T-cell (primary cell): ENCODE results near the gene PRKN. TPM values are rescaled to one million over a fixed set of nuclear protein-coding genes. Genes with fewer than 3 reads are reported as not detected.

Experiments used
- ATAC-seq, 4 experiments: fragments of 200-7000 bp in 3 of 4; fragments of 150-1000 bp in 1 of 4; cut with Tn5 transposase; replicated peaks in 1 of 4; 1 replicate in 3 of 4; 2 replicates in 1 of 4; pipeline ENCODE4 v1.10.0; 2021; ENCODE audit warnings: moderate library complexity in 3 of 4, mild to moderate bottlenecking in 2 of 4, moderate number of reproducible peaks in 1 of 4
- CTCF ChIA-PET, 2 donors: fragments of 300-600 bp; sonication (Branson Sonifier 250); formaldehyde crosslinking; loops; one replicate each; lab custom pipeline; 2022; ENCODE audit warnings: antibody characterized with exemption in 2 of 2; lab: Charles Lee
- POLR2A ChIA-PET, 2 donors: fragments of 300-600 bp; sonication (Branson Sonifier 250); formaldehyde crosslinking; loops; one replicate each; lab custom pipeline; 2022; ENCODE audit warnings: antibody characterized with exemption in 2 of 2; lab: Charles Lee
- DNase-seq, 35 experiments: peaks; one replicate each; pipeline versions ENCODE4 v3.0.0 to v3.0.0-alpha.2; 2013 to 2023
- H3K27ac ChIP-seq: one replicate; pipeline ENCODE4 v1.5.1; 2013; ENCODE audit warnings: low read length
- H3K27me3 ChIP-seq, 2 experiments: replicated peaks in 1 of 2; 1 replicate in 1 of 2; 2 replicates in 1 of 2; pipeline versions ENCODE4 v1.6.1 to v1.7.0; 2013; ENCODE audit warnings: low read length in 1 of 2, mixed read lengths in 1 of 2; ENCODE audit not compliant: control insufficient read depth in 2 of 2, insufficient read depth in 2 of 2; ENCODE audit errors: extremely low read depth in 1 of 2
- H3K36me3 ChIP-seq, 2 donors: 1 replicate in 1 of 2; 2 replicates in 1 of 2; pipeline versions ENCODE4 v1.6.1 to v1.7.0; 2013; ENCODE audit warnings: low read length in 1 of 2; ENCODE audit not compliant: control insufficient read depth in 2 of 2, insufficient read depth in 1 of 2; ENCODE audit errors: extremely low read depth in 1 of 2
- H3K4me1 ChIP-seq, 2 experiments: 1 replicate in 1 of 2; 2 replicates in 1 of 2; pipeline versions ENCODE4 v1.6.1 to v1.7.0; 2013; ENCODE audit warnings: low read length in 2 of 2, mixed read lengths in 1 of 2; ENCODE audit not compliant: insufficient read depth in 2 of 2, control insufficient read depth in 1 of 2; ENCODE audit errors: extremely low read depth in 1 of 2
- H3K4me3 ChIP-seq, 2 donors: 1 replicate in 1 of 2; 2 replicates in 1 of 2; pipeline versions ENCODE4 v1.5.1 to v1.7.0; 2013; ENCODE audit warnings: mild to moderate bottlenecking in 2 of 2, low read length in 1 of 2, moderate library complexity in 1 of 2; ENCODE audit not compliant: control insufficient read depth in 1 of 2; ENCODE audit errors: extremely low read depth in 1 of 2
- H3K9me3 ChIP-seq: 2 replicates; pipeline ENCODE4 v1.7.0; 2013
- H3K27ac Mint-ChIP-seq, 2 donors: one replicate each; pipeline ENCODE4 v1.8.0; 2020 to 2021; ENCODE audit warnings: mild to moderate bottlenecking in 2 of 2, mixed read lengths in 2 of 2
- H3K27me3 Mint-ChIP-seq, 2 donors: one replicate each; pipeline ENCODE4 v1.8.0; 2021 to 2022; ENCODE audit warnings: mixed read lengths in 2 of 2
- H3K36me3 Mint-ChIP-seq: one replicate; pipeline ENCODE4 v1.8.0; 2021; ENCODE audit warnings: mixed read lengths
- H3K4me1 Mint-ChIP-seq, 3 donors: one replicate each; pipeline ENCODE4 v1.8.0; 2020 to 2022; ENCODE audit warnings: mixed read lengths in 3 of 3, mild to moderate bottlenecking in 1 of 3
- H3K4me3 Mint-ChIP-seq, 3 donors: one replicate each; pipeline ENCODE4 v1.8.0; 2020 to 2022; ENCODE audit warnings: mild to moderate bottlenecking in 3 of 3, mixed read lengths in 3 of 3, moderate library complexity in 3 of 3
- H3K9me3 Mint-ChIP-seq, 3 donors: one replicate each; pipeline ENCODE4 v1.8.0; 2020 to 2022; ENCODE audit warnings: mixed read lengths in 3 of 3
- WGBS: methylation state at CpG from one replicate; pipeline ENCODE4 v1.1.5; 2013; ENCODE audit warnings: missing lambda C conversion rate; ENCODE audit not compliant: insufficient coverage; 5-methylcytosine and 5-hydroxymethylcytosine counted together
- total RNA-seq, 35 experiments: library from RNA in 6 of 35; stranded (reverse) in 6 of 35; fragments of 120-200 nt in 1 of 35; gene quantifications; one replicate each; pipeline versions ENCODE4 v1.2.1 to v1.2.4 and lab custom pipeline; 2013 to 2026

Gene PRKN
- total RNA-seq, 5 donors from 2014 or later (not counting 1 experiment from before 2014, with no cell fraction given), result 3.4 to 7.7 (median 6.1) TPM

DNA sequence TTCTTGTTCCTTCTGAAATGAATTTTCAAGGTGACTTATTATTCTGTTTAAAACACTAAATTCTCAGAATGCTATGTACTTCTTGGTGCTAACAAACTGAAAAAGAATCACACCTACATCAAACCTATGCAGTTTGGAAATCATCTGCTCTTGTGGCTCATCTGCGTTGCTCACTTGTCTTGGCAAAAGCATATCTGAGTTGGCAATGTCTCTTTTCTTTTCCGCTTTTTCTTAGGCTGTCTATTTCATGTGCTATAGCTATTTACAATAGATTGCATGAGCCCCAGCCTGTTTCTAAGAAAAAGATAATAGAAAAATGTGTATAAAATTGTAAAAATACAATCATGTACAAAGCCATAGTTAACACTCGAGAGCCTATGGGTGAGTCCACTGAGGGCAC is 1104.8 kb downstream of the PRKN start:
- CTCF ChIA-PET, result interaction anchor here in 1 of 2 donors (0.6 kb wide), 1 partner anchor 1929 kb away, joined by 4 read pairs; no protein-coding TSS in a partner anchor
- no peak for DNase-seq
- Mint-ChIP-seq H3K27me3 (no peaks in the 10 kb centered on the region), H3K9me3 (peaks cover 0 to 2% (median 0%) of the 10 kb centered on the region in 3 donors), H3K4me3 (no peak overlapping the region), H3K36me3 (no peaks in the 10 kb centered on the region), H3K27ac (no peak overlapping the region), H3K4me1 (no peaks in the 10 kb centered on the region)
- Histone ChIP-seq H3K36me3 (no peaks in the 10 kb centered on the region), H3K27ac (no peak overlapping the region), H3K9me3 (no peaks in the 10 kb centered on the region), H3K27me3 (no peaks in the 10 kb centered on the region), H3K4me3 (no peak overlapping the region), H3K4me1 (no peaks in the 10 kb centered on the region)
- 80% methylated on average over 1 of the region's 3 CpGs for WGBS
- ATAC-seq, result no peak
- POLR2A ChIA-PET, result no interaction called here

DNA sequence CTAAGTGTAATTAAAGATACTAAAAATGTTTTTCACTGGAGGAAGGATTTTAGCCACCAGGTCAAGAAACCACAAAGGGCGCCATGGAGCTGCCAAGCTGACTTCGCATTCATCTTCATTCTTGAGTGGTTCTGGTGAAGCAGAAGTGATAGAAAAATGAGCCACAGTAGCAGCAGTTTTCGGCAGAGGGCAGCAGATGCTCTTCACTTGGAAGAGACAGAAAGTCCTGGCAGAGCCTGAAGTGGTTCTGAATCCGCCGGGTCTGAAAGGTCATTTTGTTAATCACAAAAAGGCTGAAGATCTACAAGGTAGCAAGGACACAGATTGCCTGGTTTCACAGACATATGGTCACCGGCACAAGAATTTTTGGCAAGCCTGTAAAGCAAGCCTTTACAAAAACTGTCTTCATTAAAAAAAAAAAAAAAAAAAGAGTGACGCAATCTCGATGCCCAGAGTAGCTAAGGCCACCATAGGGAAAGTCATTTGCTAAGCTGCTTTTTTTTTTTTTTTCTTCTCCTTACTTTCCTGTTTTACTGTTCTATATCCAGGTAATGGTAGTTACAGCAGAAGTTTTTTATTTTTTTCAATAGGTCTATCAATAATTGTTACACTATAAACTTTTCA is 1108.6 kb downstream of the PRKN start:
- no peak overlapping the region for H3K27ac ChIP-seq
- H3K9me3 Mint-ChIP-seq, result no peaks in the 10 kb centered on the region
- ChIA-PET POLR2A (interaction anchor here in 1 of 2 donors (0.6 kb wide), 1 partner anchor 54 kb away, joined by 3 read pairs; no protein-coding TSS in a partner anchor), CTCF (no interaction called here)
- ATAC-seq, result no peak
- no peaks in the 10 kb centered on the region for H3K36me3 ChIP-seq
- DNase-seq, result no peak
- no peaks in the 10 kb centered on the region for H3K36me3 Mint-ChIP-seq
- no peaks in the 10 kb centered on the region for H3K27me3 ChIP-seq
- no peaks in the 10 kb centered on the region for H3K4me1 ChIP-seq
- H3K4me3 ChIP-seq, result no peak overlapping the region
- H3K27me3 Mint-ChIP-seq, result no peaks in the 10 kb centered on the region
- no peak overlapping the region for H3K4me3 Mint-ChIP-seq
- H3K9me3 ChIP-seq, result no peaks in the 10 kb centered on the region
- H3K4me1 Mint-ChIP-seq, result no peaks in the 10 kb centered on the region
- no peak overlapping the region for H3K27ac Mint-ChIP-seq
- WGBS, result 66% methylated on average over 6 of the region's 8 CpGs

DNA sequence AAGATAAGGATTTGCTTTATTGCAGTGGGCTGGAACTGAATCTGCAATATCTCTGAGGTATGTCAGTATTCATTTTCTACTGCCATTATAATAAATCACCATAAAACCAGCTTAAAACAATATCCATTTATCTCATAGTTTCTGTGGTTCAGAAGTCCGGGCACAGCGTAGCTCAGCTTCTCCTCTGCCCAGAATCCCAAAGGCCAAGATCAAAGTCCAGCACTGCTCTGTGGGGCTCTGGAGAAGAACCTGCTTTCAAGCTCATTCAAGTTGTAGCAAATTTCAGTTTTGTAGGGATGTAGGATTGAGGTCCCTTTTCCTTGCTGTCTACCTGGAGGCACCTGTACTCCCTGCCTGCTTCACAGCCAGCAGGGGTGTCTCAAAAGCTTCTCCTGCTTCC is 1113.9 kb downstream of the PRKN start:
- no peak overlapping the region for H3K4me3 ChIP-seq
- Mint-ChIP-seq H3K9me3 (peaks cover 0 to 9% (median 0%) of the 10 kb centered on the region in 3 donors), H3K36me3 (no peaks in the 10 kb centered on the region), H3K4me3 (no peak overlapping the region), H3K4me1 (no peaks in the 10 kb centered on the region), H3K27ac (no peak overlapping the region), H3K27me3 (no peaks in the 10 kb centered on the region)
- WGBS, result 100% methylated on average over 1 of the region's 2 CpGs
- no peak overlapping the region for H3K27ac ChIP-seq
- POLR2A ChIA-PET, result no interaction called here
- DNase-seq (no peak), ATAC-seq (no peak)
- no peaks in the 10 kb centered on the region for H3K36me3 ChIP-seq
- no peaks in the 10 kb centered on the region for H3K27me3 ChIP-seq
- CTCF ChIA-PET, result no interaction called here
- H3K9me3 ChIP-seq, result no peaks in the 10 kb centered on the region
- no peaks in the 10 kb centered on the region for H3K4me1 ChIP-seq

DNA sequence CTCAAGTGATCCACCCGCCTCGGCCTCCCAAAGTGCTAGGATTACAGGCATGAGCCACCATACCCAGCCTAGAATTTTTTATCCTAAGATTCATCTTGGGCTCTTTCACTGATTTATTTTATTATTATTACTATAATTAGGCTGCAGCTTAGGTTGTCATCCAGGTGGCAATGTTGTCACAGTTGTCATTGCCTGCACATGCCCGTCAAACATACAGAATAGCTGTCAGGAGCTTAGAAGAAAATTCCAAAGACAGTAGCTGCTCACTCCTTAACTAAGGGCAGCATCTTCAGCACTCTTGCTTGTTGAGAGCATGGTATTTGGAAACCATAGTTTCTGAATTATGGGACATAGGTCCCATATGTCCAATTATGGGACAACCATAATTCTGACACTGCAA is 1118.8 kb downstream of the PRKN start:
- Histone ChIP-seq H3K27me3 (no peaks in the 10 kb centered on the region), H3K4me1 (no peaks in the 10 kb centered on the region), H3K27ac (no peak overlapping the region), H3K9me3 (no peaks in the 10 kb centered on the region), H3K36me3 (no peaks in the 10 kb centered on the region), H3K4me3 (no peak overlapping the region)
- Mint-ChIP-seq H3K27me3 (no peaks in the 10 kb centered on the region), H3K27ac (no peak overlapping the region), H3K36me3 (no peaks in the 10 kb centered on the region), H3K9me3 (peaks cover 0 to 17% (median 0%) of the 10 kb centered on the region in 3 donors), H3K4me1 (no peaks in the 10 kb centered on the region), H3K4me3 (no peak overlapping the region)
- DNase-seq (no peak), ATAC-seq (no peak)
- POLR2A ChIA-PET, result no interaction called here
- WGBS, result no CpG with 5 or more reads among the region's 3 CpGs
- CTCF ChIA-PET, result no interaction called here

DNA sequence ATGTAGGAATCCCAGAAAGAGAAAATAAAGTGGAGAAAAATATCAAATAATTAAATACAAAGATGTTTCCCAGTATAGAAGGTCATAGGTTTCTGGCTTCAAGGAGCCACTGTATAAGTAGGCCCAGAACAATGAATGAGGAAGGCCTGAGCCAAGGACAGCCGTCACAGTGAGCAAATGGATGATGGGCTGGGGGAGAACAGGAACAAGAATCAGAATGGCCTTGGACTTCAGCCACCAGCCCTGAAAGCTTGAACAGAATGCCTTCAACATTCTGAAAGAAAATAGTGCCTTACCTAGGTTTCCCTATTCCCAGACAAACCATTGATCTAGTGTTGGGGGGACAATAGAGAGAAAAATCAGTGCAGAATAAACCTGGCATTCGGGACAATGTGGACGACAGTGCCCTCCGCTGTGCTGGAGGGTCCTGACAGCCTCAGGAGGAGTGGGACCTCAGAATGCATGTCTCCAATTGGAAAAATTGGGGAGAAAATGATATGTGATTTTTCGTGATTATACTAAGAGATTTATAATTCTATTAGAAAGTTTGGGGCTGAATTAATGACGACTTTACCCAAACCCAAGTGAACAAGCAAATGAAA is 1119.8 kb downstream of the PRKN start:
- no peak for DNase-seq
- H3K27ac Mint-ChIP-seq, result no peak overlapping the region
- no peaks in the 10 kb centered on the region for H3K4me1 Mint-ChIP-seq
- no peak overlapping the region for H3K27ac ChIP-seq
- H3K9me3 Mint-ChIP-seq, result peaks cover 0 to 21% (median 0%) of the 10 kb centered on the region in 3 donors
- no peak overlapping the region for H3K4me3 ChIP-seq
- H3K36me3 Mint-ChIP-seq, result no peaks in the 10 kb centered on the region
- WGBS, result 88% methylated on average over 4 of the region's 6 CpGs
- no peaks in the 10 kb centered on the region for H3K27me3 Mint-ChIP-seq
- no peak for ATAC-seq
- no peaks in the 10 kb centered on the region for H3K4me1 ChIP-seq
- no peaks in the 10 kb centered on the region for H3K27me3 ChIP-seq
- no peak overlapping the region for H3K4me3 Mint-ChIP-seq
- no peaks in the 10 kb centered on the region for H3K36me3 ChIP-seq
- CTCF ChIA-PET, result no interaction called here
- POLR2A ChIA-PET, result no interaction called here
- H3K9me3 ChIP-seq, result no peaks in the 10 kb centered on the region

DNA sequence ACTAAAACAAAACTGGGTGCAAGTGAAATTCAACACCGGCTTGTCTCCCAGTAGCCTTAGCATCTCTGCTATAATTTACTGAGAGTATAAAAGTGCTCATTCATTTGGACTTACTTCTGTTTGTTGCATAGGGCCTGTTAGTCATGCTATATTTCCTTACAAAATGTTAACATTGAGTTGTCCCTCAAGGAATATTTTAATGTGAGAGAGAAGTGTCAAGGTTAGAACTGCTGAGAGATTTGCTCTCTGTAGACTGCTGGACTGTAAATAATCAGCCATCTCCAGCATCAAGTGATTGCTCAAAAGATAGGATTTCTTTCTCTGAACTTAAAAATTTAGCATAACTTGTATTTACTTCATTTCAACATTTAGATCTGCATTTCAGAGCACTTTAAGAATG is 1125.2 kb downstream of the PRKN start:
- WGBS, result no CpG with 5 or more reads among the region's 1 CpG
- CTCF ChIA-PET, result no interaction called here
- no peak for ATAC-seq

More for the DNA sequence above, 1125.2 kb downstream of the PRKN start:
- no peaks in the 10 kb centered on the region for H3K9me3 ChIP-seq
- no peak overlapping the region for H3K27ac Mint-ChIP-seq
- no peaks in the 10 kb centered on the region for H3K36me3 Mint-ChIP-seq
- no peak overlapping the region for H3K4me3 Mint-ChIP-seq
- no peaks in the 10 kb centered on the region for H3K27me3 ChIP-seq
- no peak for DNase-seq
- H3K4me3 ChIP-seq, result no peak overlapping the region
- POLR2A ChIA-PET, result no interaction called here
- H3K36me3 ChIP-seq, result no peaks in the 10 kb centered on the region
- H3K4me1 ChIP-seq, result no peaks in the 10 kb centered on the region
- no peaks in the 10 kb centered on the region for H3K27me3 Mint-ChIP-seq
- H3K4me1 Mint-ChIP-seq, result no peaks in the 10 kb centered on the region
- no peak overlapping the region for H3K27ac ChIP-seq
- H3K9me3 Mint-ChIP-seq, result peaks cover 0 to 15% (median 3%) of the 10 kb centered on the region in 3 donors
